ENCODE results near the gene MYO15A.
"Not testable (repeated sequence)": the region's sequence is repeated elsewhere in the genome, so short reads cannot be mapped to it uniquely, and the experiment has no call there.

The MYO15A gene

DNA sequence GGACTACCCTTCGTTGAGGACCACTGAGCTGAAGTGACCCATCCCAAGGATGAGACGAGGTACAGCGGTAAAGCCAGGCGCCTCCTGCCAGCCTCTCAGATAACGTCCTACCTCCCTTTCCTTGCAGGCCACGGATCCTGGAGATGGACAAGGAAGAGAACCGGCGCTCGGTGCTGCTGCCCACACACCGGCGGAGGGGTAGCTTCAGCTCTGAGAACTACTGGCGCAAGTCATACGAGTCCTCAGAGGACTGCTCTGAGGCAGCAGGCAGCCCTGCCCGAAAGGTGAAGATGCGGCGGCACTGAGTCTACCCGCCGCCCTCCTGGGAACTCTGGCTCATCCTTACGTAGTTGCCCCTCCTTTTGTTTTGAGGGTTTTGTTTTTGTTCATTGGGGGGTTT is 99.5 kb downstream of the MYO15A start:
- no peak for DNase-seq (ENCODE audit: low read depth in 1 of 2, low spot score in 1 of 2)
- TF ChIP-seq JUND (IDR thresholded peaks at IDR 0.05; ENCODE audit: low read depth) = no peak
- in situ Hi-C loops (cut with HindIII; ENCODE audit: low pct_unique_long_range_greater_than_20kb, low sequenced_read_pairs) = no loop called here

DNA sequence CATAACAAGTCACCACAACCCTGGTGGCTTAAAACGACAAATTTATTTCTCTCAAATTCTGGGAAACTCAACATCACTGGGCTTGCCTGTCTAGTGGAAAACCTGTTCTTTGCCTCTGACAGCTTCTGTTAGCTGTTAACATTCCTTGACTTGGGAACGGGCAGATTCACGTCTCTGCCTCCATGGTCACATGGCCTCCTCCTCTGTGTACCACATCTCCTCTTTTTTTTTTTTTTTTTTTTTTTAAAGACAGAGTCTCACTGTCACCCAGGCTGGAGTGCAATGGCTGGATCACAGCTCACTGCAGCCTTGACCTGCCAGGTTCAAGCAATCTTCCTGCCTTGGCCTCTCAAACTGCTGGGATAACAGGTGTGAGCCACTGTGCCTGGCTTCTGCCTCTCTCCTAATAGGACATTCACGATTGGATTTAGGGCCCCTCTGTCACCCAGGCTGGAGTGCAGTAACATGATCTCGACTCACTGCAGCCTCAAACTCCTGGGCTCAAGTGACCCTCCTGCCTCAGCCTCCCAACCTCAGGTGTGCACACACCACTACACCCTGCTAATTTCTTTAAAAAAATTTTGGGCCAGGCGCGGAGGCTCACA is 105.2 kb downstream of the MYO15A start:
- in situ Hi-C loops (cut with HindIII; ENCODE audit: low pct_unique_long_range_greater_than_20kb, low sequenced_read_pairs) = no loop called here
- TF ChIP-seq JUND (IDR thresholded peaks at IDR 0.05; ENCODE audit: low read depth) = no peak
- DNase-seq (ENCODE audit: low read depth in 1 of 2, low spot score in 1 of 2) = no peak

DNA sequence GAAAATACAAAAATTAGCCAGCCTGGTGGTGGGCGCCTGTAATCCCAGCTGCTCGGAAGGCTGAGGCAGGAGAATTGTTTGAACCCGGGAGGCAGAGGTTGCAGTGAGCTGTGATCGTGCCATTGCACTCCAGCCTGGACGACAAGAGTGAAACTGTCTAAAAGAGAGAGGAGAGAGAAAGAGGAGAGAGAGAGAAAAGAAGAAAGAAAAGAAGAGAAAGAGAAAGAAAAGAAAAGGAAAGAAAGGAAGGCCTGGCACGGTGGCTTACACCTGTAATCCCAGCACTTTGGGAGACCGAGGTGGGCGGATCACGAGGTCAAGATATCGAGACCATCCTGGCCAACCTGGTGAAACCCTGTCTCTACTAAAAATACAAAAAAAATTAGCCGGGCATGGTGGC is 108.3 kb downstream of the MYO15A start:
- DNase-seq (ENCODE audit: low read depth in 1 of 2, low spot score in 1 of 2); in situ Hi-C loops (cut with HindIII; ENCODE audit: low pct_unique_long_range_greater_than_20kb, low sequenced_read_pairs): not testable (repeated sequence)

DNA sequence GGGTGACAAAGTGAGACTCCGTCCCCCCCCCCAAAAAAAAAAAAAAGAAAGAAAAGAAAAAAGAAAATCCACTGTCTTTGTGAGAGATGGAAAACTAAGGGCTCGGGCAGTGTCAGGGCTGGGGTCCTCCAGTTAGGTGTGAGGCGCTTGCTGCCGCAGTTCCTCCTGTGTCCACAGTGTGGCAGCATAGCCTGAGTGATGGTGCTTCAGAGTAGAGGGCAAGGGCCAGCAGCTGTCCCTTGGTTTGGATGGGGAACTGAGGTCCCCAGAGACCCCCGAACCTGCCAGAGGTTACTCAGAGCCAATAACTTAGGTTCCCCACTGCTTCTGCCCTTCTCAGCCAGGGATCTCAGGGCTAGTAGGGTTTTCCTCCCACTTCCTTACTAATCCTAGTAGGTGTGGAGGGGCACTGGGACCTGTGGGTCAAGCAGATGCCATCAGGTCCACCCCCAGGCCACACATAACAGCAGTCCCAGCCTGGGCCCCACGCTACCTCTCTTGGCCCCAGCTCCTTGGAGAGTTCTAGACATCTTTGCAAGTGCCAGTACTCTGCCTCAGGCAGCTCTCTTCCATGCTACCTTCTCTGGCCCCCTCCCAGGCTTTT is 109.0 kb downstream of the MYO15A start:
- in situ Hi-C loops (cut with HindIII; ENCODE audit: low pct_unique_long_range_greater_than_20kb, low sequenced_read_pairs) = no loop called here
- no peak for TF ChIP-seq JUND (IDR thresholded peaks at IDR 0.05; ENCODE audit: low read depth)
- peak; percentile 62 to 70 for DNase-seq (ENCODE audit: low read depth in 1 of 2, low spot score in 1 of 2)

DNA sequence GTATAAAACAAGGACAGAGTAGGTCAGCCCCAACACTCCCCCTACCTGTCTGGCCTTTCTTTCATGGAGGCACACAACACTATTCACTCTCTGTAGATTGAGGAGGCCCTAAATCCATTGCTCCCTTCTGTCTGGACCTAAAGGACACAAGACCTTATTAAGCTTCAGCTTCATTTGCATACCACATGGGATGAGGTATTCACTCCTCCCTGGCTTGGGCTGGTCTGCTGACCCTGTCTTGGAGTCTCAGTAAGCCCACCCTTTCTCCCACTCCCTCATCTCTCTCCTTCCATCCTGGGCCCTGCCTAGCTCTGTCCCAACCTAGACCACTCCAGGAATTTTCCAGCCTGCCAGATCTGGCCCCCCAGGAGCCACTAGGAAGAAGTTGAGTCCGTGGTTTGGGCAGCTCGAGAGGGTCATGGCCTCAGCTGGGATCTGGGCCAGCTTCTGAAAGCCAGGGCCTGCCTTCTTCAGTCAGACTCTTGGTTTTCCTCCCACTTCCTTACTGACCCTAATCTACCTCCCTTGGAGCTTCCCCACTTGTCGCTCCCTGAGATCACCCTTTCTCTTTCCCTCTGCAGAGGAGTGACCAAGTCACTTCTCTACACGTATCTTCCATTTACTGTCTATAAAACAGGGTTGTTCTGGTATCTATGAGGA is 110.3 kb downstream of the MYO15A start:
- in situ Hi-C loops (cut with HindIII; ENCODE audit: low pct_unique_long_range_greater_than_20kb, low sequenced_read_pairs) = no loop called here
- DNase-seq (ENCODE audit: low read depth in 1 of 2, low spot score in 1 of 2) = no peak

DNA sequence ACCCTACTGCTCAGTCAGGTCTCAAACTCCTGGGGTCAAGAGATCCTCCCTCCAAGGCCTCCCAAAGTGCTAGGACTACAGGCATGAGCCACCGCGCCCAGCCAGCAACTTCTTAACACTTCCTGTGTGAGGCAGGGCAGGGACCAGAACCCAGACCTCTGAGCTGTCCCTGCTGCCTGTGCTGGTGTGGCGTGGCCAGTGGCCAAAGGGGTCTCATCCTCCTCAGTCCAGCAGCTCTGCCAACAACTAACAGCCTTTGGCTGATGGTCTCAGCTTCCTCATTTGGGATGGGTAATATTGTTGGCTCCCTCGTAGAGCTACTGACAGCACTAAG is 115.5 kb downstream of the MYO15A start:
- no peak for TF ChIP-seq JUND (IDR thresholded peaks at IDR 0.05; ENCODE audit: low read depth)
- DNase-seq (ENCODE audit: low read depth in 1 of 2, low spot score in 1 of 2) = no peak
- in situ Hi-C loops (cut with HindIII; ENCODE audit: low pct_unique_long_range_greater_than_20kb, low sequenced_read_pairs) = no loop called here

More for the DNA sequence above, 110.3 kb downstream of the MYO15A start:
- TF ChIP-seq JUND (IDR thresholded peaks at IDR 0.05; ENCODE audit: low read depth) = no peak

DNA sequence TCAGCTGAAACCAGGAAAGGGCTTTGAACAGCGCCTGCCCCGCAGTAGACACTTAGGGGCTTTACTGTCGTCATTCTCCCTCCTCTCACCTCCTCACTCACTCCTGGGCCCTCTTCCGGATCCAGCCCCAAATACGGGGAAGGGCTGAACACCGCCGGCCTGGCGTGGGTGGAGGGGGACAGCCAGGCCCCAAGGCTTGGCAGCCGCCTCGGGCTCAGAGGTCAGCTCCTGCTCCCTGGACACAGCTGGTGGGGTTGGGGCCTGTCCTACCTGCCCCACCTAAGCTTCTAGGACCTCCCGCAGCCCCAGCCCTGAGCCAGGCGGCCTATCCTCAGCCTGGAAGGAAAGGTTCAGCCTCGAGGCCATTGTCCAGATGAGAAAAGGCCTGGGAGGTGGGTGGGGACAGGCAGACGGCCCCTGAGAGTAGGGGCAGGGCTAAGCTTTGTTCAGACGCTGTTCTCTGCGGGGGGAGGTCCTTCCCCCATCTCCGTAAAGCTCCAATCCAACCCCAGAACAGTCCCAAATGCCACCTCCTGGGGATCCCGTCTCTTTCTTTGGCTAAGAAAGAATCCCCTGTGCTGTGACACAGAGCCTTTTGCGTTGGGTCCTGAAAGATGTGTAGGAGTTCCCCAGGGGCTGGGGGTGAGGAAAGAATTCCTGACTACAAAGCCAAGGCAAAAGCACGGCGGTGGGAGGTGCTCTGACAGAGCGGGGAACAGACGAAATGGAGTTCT is 116.0 kb downstream of the MYO15A start:
- DNase-seq (ENCODE audit: low read depth in 1 of 2, low spot score in 1 of 2) = no peak
- no peak for TF ChIP-seq JUND (IDR thresholded peaks at IDR 0.05; ENCODE audit: low read depth)
- in situ Hi-C loops (cut with HindIII; ENCODE audit: low pct_unique_long_range_greater_than_20kb, low sequenced_read_pairs) = no loop called here

DNA sequence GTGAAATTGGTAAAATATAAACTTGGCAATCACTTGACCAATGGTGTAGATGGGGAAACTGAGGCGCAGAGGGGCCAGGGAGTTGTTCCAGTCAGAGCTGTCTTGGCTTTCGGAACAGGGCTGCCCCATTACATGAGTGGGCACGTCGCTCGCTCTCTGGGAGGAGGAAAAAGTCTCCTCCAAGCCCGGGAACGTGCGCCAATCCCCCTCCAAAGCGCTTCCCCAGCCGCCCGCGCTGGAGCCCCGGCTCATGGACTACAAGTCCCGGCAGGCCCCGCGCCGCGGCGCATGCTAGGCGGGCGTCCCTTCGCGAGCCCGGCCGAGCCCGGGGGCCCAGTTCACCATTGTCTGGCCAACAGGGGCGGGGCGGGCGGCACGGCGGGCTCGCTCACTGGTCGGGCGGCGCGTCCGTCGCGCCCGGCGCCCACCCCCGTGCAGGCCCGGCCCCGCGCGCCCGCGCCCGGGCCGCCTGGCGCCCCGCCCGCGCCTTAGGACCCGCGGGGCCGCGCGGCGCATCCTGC is 116.6 kb downstream of the MYO15A start, which contains the start of gene LLGL1:
TSS of gene LLGL1 (plus strand) at position 515 of the 521 bp plus-strand sequence. CDS start 48 bp downstream, outside the sequence.
- peak; percentile 94 to 95 for DNase-seq (ENCODE audit: low read depth in 1 of 2, low spot score in 1 of 2)
- in situ Hi-C loops (cut with HindIII; ENCODE audit: low pct_unique_long_range_greater_than_20kb, low sequenced_read_pairs) = no loop called here

DNA sequence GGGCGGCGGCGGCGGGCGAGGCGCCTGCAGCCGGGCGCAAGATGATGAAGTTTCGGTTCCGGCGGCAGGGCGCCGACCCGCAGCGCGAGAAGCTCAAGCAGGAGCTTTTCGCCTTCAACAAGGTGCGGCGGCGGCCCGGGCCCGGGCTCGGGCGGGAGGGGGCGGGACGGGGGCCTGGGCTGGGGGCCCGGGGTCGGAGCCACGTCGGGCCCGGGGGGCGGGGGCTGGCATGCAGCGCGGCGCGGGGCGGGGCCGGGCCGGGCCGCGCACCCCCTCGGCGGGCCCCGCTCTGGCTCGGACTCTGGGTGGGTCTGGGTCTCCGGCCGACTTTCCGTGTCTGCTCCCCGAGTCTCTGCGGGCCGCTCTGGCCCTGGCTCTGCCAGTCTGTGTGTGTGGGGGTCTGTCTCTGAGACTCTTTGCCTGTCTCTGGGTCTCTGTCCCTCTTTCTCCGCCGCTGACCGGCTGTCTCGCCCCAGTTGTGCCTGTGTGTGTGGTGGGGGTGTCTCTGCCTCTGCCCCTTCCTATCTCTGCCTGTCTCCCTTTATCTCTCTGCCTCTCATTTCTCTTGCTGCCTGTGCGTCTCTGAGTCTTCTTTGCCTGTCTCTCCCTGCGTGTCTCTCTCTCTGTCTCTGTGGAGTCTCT is 117.2 kb downstream of the MYO15A start:
- in situ Hi-C loops (cut with HindIII; ENCODE audit: low pct_unique_long_range_greater_than_20kb, low sequenced_read_pairs) = no loop called here
- no peak for TF ChIP-seq JUND (IDR thresholded peaks at IDR 0.05; ENCODE audit: low read depth)
- no peak for DNase-seq (ENCODE audit: low read depth in 1 of 2, low spot score in 1 of 2)

More for the DNA sequence above, 116.6 kb downstream of the MYO15A start, which contains the start of gene LLGL1:
- TF ChIP-seq JUND (IDR thresholded peaks at IDR 0.05; ENCODE audit: low read depth) = no peak

DNA sequence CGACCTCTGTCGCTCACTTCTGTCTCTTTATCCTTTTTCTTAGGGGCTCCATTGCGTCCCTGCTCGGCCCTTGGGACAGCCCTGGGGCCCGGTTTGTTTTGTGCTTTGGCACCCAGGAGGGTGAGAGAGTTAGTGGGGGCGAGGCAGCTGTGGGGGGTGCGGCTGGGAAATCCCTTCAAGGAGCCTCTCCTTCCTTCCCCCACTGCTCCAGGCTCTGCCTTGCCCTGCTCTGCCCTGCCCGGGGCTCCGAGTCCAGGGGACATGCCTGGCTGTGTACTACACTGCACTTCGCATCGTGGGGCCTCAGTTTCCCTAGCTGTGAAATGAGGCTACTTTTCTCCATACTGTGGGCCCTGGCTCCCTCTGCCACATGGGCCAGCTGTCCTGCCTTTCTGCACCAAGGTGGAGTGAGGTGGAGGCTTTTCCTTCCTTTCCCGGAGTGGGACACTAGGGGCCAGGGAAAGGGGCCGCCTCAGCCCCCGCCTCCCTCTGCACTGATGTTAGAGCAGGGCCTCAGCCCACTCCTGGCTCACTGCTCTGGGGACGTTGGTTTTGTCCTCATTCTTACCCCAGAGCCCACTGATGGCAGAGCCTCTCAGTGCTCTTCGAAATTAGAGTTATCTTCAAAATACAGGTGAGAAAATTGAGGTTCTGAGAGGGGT is 117.9 kb downstream of the MYO15A start:
- DNase-seq (ENCODE audit: low read depth in 1 of 2, low spot score in 1 of 2) = no peak
- no peak for TF ChIP-seq JUND (IDR thresholded peaks at IDR 0.05; ENCODE audit: low read depth)
- in situ Hi-C loops (cut with HindIII; ENCODE audit: low pct_unique_long_range_greater_than_20kb, low sequenced_read_pairs) = no loop called here

DNA sequence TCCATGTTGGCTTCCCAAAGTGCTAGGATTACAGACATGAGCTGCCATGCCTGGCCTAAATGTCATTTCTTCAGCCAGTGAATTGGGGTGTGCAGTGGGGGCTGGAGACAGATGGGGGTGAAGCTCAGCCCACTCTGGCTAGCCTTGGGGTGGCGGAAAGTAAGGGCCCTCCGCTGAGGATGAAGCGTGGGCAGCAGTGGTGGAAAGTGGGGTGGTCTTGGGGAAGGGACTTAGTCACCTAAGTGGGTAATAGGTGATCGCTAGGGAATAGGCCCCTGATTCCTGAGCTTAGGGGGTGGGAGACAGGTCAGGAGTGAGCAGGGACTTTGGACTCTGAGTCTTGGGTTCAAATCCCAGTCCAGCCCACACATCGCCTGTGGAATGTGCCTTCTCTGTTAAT is 119.1 kb downstream of the MYO15A start:
- no peak for TF ChIP-seq JUND (IDR thresholded peaks at IDR 0.05; ENCODE audit: low read depth)
- DNase-seq (ENCODE audit: low read depth in 1 of 2, low spot score in 1 of 2) = no peak
- in situ Hi-C loops (cut with HindIII; ENCODE audit: low pct_unique_long_range_greater_than_20kb, low sequenced_read_pairs) = no loop called here

DNA sequence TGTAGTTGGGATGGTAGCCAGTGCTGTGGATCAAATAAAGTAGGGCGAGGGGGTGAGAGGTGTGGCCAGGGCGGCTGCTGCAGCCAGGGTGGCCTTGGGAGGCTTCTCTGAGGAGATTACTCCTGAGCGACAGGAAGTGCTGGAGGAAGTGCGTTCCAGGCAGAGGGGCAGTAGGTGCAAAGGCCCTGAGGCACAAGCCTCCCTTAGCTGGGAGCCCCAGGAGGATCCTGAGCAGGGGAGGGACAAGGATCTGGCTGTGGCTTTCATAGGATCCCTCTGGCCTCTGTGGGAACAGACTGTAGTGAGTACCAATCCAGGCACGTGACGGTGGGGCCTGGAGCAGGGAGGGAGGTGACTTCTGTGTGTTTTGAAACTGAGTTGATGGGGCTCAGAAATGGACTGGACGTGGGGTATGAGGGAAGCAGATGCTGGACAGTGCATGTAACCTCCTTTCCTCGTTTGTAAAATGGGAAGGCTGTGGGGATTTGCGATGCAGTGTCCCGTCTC is 119.7 kb downstream of the MYO15A start:
- TF ChIP-seq JUND (IDR thresholded peaks at IDR 0.05; ENCODE audit: low read depth) = no peak
- DNase-seq (ENCODE audit: low read depth in 1 of 2, low spot score in 1 of 2) = no peak
- in situ Hi-C loops (cut with HindIII; ENCODE audit: low pct_unique_long_range_greater_than_20kb, low sequenced_read_pairs) = no loop called here
